ENCODE measurements around the gene KDM2A.

KDM2A gene

GRCh38 chr11:67275606-67276409 lies 156.7 kb downstream of the KDM2A start:
- no peak for TF ChIP-seq GABPA (IDR thresholded peaks at IDR 0.05; ENCODE audit: low read depth)
- peak; percentile 42 for TF ChIP-seq POLR2AphosphoS5 (IDR thresholded peaks at IDR 0.05; ENCODE audit: low read depth)
- Histone ChIP-seq H3K4me3 (replicated peaks; ENCODE audit: insufficient read depth, low read length) (no peak overlapping the region), H3K27ac (replicated peaks) (peak overlapping the region; percentile 100), H3K27me3 (ENCODE audit: insufficient read depth, poor library complexity, severe bottlenecking) (no peaks in the 10 kb centered on the region)
- no peak for DNase-seq (ENCODE audit: low read depth in 1 of 2, low spot score in 1 of 2)

- Histone ChIP-seq H3K27me3 (ENCODE audit: insufficient read depth, poor library complexity, severe bottlenecking) (no peaks in the 10 kb centered on the region), H3K27ac (replicated peaks) (peak overlapping the region; percentile 100), H3K4me3 (replicated peaks; ENCODE audit: insufficient read depth, low read length) (no peak overlapping the region)
- TF ChIP-seq POLR2AphosphoS5 (IDR thresholded peaks at IDR 0.05; ENCODE audit: low read depth), result peak; percentile 90
- TF ChIP-seq REST (IDR thresholded peaks at IDR 0.05; ENCODE audit: insufficient replicate concordance, low read depth), result no peak
- TF ChIP-seq GABPA (IDR thresholded peaks at IDR 0.05; ENCODE audit: low read depth), result no peak
- peak; percentile 28 for TF ChIP-seq CTCF (IDR thresholded peaks at IDR 0.05; ENCODE audit: insufficient read depth, low read length)
- TF ChIP-seq SPI1 (IDR thresholded peaks at IDR 0.05; ENCODE audit: borderline replicate concordance, low read depth), result no peak
- peak; percentile 88 to 96 for DNase-seq (ENCODE audit: low read depth in 1 of 2, low spot score in 1 of 2)
Observed at GRCh38 chr11:67276781-67277230, 157.7 kb downstream of the KDM2A start.

- Histone ChIP-seq H3K27ac (replicated peaks) (peak overlapping the region; percentile 100), H3K4me3 (replicated peaks; ENCODE audit: insufficient read depth, low read length) (peak overlapping the region; percentile 22), H3K27me3 (ENCODE audit: insufficient read depth, poor library complexity, severe bottlenecking) (no peaks in the 10 kb centered on the region)
- peak; percentile 98 to 99 for DNase-seq (ENCODE audit: low read depth in 1 of 2, low spot score in 1 of 2)
- TF ChIP-seq SPI1 (IDR thresholded peaks at IDR 0.05; ENCODE audit: borderline replicate concordance, low read depth) (peak; percentile 87; the same call in 1 of the 2 replicates), POLR2AphosphoS5 (IDR thresholded peaks at IDR 0.05; ENCODE audit: low read depth) (peak; percentile 88), REST (IDR thresholded peaks at IDR 0.05; ENCODE audit: insufficient replicate concordance, low read depth) (no peak), GABPA (IDR thresholded peaks at IDR 0.05; ENCODE audit: low read depth) (peak; percentile 63), CTCF (IDR thresholded peaks at IDR 0.05; ENCODE audit: insufficient read depth, low read length) (no peak)
Observed at GRCh38 chr11:67277231-67277961, 158.3 kb downstream of the KDM2A start.

All from HL-60 (cell line).